SHP77 treated with DMSO at 0.1 percent for 48 hours (cell line): ENCODE data around the gene FUT9.

ENCODE experiments used
- DNase-seq: peaks from one replicate; lab custom pipeline; 2025; lab: John Stamatoyannopoulos, UW

FUT9 gene

GRCh38 chr6:96073555-96073954 lies 57.8 kb downstream of the FUT9 start:
- DNase-seq: no peak

- DNase-seq: no peak
Observed at GRCh38 chr6:96074006-96074405, 58.2 kb downstream of the FUT9 start.

GRCh38 chr6:96075826-96076225 lies 60.1 kb downstream of the FUT9 start:
- DNase-seq: no peak

GRCh38 chr6:96086745-96087144 lies 71.0 kb downstream of the FUT9 start:
- DNase-seq: no peak

GRCh38 chr6:96089173-96089572 lies 73.4 kb downstream of the FUT9 start:
- DNase-seq: no peak

GRCh38 chr6:96094077-96094476 lies 78.3 kb downstream of the FUT9 start:
- DNase-seq: no peak

GRCh38 chr6:96099069-96099468 lies 83.3 kb downstream of the FUT9 start:
- no peak for DNase-seq

GRCh38 chr6:96101564-96101963 lies 85.8 kb downstream of the FUT9 start:
- DNase-seq: no peak

GRCh38 chr6:96104910-96105309 lies 89.1 kb downstream of the FUT9 start:
- DNase-seq: no peak

- no peak for DNase-seq
Observed at GRCh38 chr6:96110878-96111277, 95.1 kb downstream of the FUT9 start.

GRCh38 chr6:96116674-96117073 lies 100.9 kb downstream of the FUT9 start:
- no peak for DNase-seq

GRCh38 chr6:96124778-96125177 lies 109.0 kb downstream of the FUT9 start:
- no peak for DNase-seq

- DNase-seq: no peak
Observed at GRCh38 chr6:96138406-96138805, 122.6 kb downstream of the FUT9 start.

- no peak for DNase-seq
Observed at GRCh38 chr6:96142142-96142541, 126.4 kb downstream of the FUT9 start.

- DNase-seq: no peak
Observed at GRCh38 chr6:96150431-96150830, 134.7 kb downstream of the FUT9 start.

- DNase-seq: no peak
Observed at GRCh38 chr6:96151707-96152106, 135.9 kb downstream of the FUT9 start.

GRCh38 chr6:96152114-96152708 lies 136.4 kb downstream of the FUT9 start:
- DNase-seq: no peak

- no peak for DNase-seq
Observed at GRCh38 chr6:96153775-96154174, 138.0 kb downstream of the FUT9 start.

- DNase-seq: peak; percentile 53
Observed at GRCh38 chr6:96156425-96156824, 140.7 kb downstream of the FUT9 start.

GRCh38 chr6:96157018-96157565 lies 141.3 kb downstream of the FUT9 start:
- no peak for DNase-seq

GRCh38 chr6:96162711-96163120 lies 146.9 kb downstream of the FUT9 start:
- no peak for DNase-seq

- DNase-seq: no peak
Observed at GRCh38 chr6:96164802-96165201, 149.0 kb downstream of the FUT9 start.

GRCh38 chr6:96171112-96171511 lies 155.3 kb downstream of the FUT9 start:
- no peak for DNase-seq

GRCh38 chr6:96184798-96185197 lies 169.0 kb downstream of the FUT9 start:
- no peak for DNase-seq
